ENCODE results near the gene PRPF4. TPM values are rescaled to one million over a fixed set of nuclear protein-coding genes. Genes with fewer than 3 reads are reported as not detected.
A peak's percentile ranks its signal among the peaks of the same experiment; 100 is the strongest.

The PRPF4 gene
- total and polyA plus RNA-seq, 9 of the 15 experiments (the other 6 are each of a cell fraction or from before 2014, with no cell fraction given) = 25.8 to 66.0 (median 39.8) TPM

DNA sequence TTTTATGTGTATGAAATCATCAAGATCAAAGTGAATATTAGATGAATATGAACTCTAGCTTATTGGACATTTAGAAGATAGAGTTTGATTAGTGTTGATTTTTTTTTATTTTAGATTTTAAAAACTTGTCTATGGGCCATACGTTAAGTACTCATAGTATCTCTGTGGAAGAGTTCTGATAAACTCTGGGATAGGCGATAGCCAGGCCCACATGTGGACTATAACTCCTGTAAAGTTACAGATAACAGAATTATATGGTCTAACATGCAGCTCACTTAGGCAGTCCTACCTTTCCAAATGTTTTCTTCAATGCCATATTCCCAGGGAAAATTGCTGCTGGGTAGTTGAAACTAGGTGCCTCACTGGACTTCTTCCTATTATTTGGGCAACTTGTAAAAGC lies 43.8 kb upstream of the PRPF4 start (continued):
- TF ChIP-seq NFIC (IDR thresholded peaks at IDR 0.05) (0 out of 2 replicates have a peak, but pooled peaks have one; percentile 7), TEAD4 (IDR thresholded peaks at IDR 0.05; ENCODE audit: low read length) (peak; percentile 82), TEAD4 (CRISPR knock-in tag; IDR thresholded peaks at IDR 0.05; ENCODE audit: borderline replicate concordance) (no peak), PML (IDR thresholded peaks at IDR 0.05; ENCODE audit: low read length) (peak; percentile 52; the same call in 1 of the 2 replicates)
- TF ChIP-seq, protein P1, sequence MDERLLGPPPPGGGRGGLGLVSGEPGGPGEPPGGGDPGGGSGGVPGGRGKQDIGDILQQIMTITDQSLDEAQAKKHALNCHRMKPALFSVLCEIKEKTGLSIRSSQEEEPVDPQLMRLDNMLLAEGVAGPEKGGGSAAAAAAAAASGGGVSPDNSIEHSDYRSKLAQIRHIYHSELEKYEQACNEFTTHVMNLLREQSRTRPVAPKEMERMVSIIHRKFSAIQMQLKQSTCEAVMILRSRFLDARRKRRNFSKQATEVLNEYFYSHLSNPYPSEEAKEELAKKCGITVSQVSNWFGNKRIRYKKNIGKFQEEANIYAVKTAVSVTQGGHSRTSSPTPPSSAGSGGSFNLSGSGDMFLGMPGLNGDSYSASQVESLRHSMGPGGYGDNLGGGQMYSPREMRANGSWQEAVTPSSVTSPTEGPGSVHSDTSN (CRISPR knock-in tag; IDR thresholded peaks at IDR 0.05; ENCODE audit: low read depth) = no peak
- TF ChIP-seq, protein P1 (tag; conservative IDR thresholded peaks at IDR 0.05; ENCODE audit: low read depth) = no peak
- TF ChIP-seq, protein P2, sequence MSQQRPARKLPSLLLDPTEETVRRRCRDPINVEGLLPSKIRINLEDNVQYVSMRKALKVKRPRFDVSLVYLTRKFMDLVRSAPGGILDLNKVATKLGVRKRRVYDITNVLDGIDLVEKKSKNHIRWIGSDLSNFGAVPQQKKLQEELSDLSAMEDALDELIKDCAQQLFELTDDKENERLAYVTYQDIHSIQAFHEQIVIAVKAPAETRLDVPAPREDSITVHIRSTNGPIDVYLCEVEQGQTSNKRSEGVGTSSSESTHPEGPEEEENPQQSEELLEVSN (IDR thresholded peaks at IDR 0.05; ENCODE audit: borderline replicate concordance in 1 of 2, extremely low read depth in 1 of 2, insufficient read depth in 1 of 2, insufficient read length in 1 of 2, low read depth in 1 of 2, low read length in 1 of 2, poor library complexity in 1 of 2, severe bottlenecking in 1 of 2) = no peak

Data from K562 (cell line).